A673 (cell line): Measurements from ENCODE around the gene GBX2. TPM values are rescaled to one million over a fixed set of nuclear protein-coding genes. Genes with fewer than 3 reads are reported as not detected.

ENCODE experiments used
- BruUV-seq: library from RNA; stranded (reverse); fragments of 400-500 nt; replicated peaks from 2 replicates; lab custom pipeline; 2021; lab: Mats Ljungman, UMichigan
- CTCF ChIA-PET: fragments of 300-600 bp; sonication (Branson Sonifier 250); formaldehyde crosslinking; loops from one replicate; lab custom pipeline; 2022; ENCODE audit warnings: antibody characterized with exemption; lab: Charles Lee
- POLR2A ChIA-PET: fragments of 300-600 bp; sonication (Branson Sonifier 250); formaldehyde crosslinking; loops from one replicate; lab custom pipeline; 2022; ENCODE audit warnings: antibody characterized with exemption; ENCODE audit not compliant: low non-redundant PET; lab: Charles Lee
- DNase-seq: peaks from one replicate; pipeline ENCODE4 v3.0.0-alpha.2; 2015; ENCODE audit warnings: low spot score
- H3K27ac ChIP-seq: fragments of 200-600 bp; sonication (generic); 2 replicates; pipeline ENCODE4 v1.5.1; 2016; ENCODE audit warnings: mixed run types, low read depth, mild to moderate bottlenecking, mixed read lengths, antibody characterized with exemption, low read length; ENCODE audit not compliant: poor library complexity, severe bottlenecking
- H3K27me3 ChIP-seq: fragments of 200-600 bp; sonication (generic); replicated peaks from 2 replicates; pipeline ENCODE4 v1.6.1; 2017; ENCODE audit warnings: mixed run types, low read depth, mild to moderate bottlenecking, mixed read lengths, antibody characterized with exemption, low read length; ENCODE audit not compliant: insufficient read depth, poor library complexity
- H3K36me3 ChIP-seq: fragments of 200-600 bp; sonication (generic); 2 replicates; pipeline ENCODE4 v1.6.1; 2016; ENCODE audit warnings: mixed run types, mild to moderate bottlenecking, mixed read lengths, antibody characterized with exemption, low read length; ENCODE audit not compliant: insufficient read depth, poor library complexity, severe bottlenecking
- H3K4me1 ChIP-seq: fragments of 200-600 bp; sonication (generic); 2 replicates; pipeline ENCODE4 v1.6.1; 2017; ENCODE audit warnings: mixed run types, mild to moderate bottlenecking, mixed read lengths, antibody characterized with exemption, low read length; ENCODE audit not compliant: insufficient read depth, poor library complexity, severe bottlenecking
- H3K4me3 ChIP-seq: fragments of 200-600 bp; sonication (generic); 2 replicates; pipeline ENCODE4 v1.5.1; 2016; ENCODE audit warnings: low read depth, mixed run types, mild to moderate bottlenecking, mixed read lengths, low read length; ENCODE audit not compliant: poor library complexity, severe bottlenecking
- H3K9me3 ChIP-seq: fragments of 200-600 bp; sonication (generic); 2 replicates; pipeline ENCODE4 v1.6.1; 2016; ENCODE audit warnings: mixed run types, low read depth, mild to moderate bottlenecking, mixed read lengths, antibody characterized with exemption, low read length; ENCODE audit not compliant: poor library complexity, severe bottlenecking
- CTCF ChIP-seq: fragments of 300-800, 200-600 bp; sonication (generic); conservative IDR thresholded peaks from 2 replicates; pipeline ENCODE4 v1.5.1; 2017; ENCODE audit warnings: low read depth, mild to moderate bottlenecking, antibody characterized with exemption, low read length, moderate library complexity, mixed read lengths
- EZH2 ChIP-seq: fragments of 200-600 bp; sonication (generic); IDR thresholded peaks from 2 replicates; pipeline ENCODE4 v1.6.1; 2017; ENCODE audit warnings: borderline replicate concordance, low read depth, mild to moderate bottlenecking, mixed read lengths, antibody characterized with exemption, low read length; ENCODE audit not compliant: poor library complexity, severe bottlenecking
- intact Hi-C: fragments of 100-400 bp; cut with micrococcal nuclease; formaldehyde crosslinking; loops from one replicate; pipeline ENCODE4 v1.10.0; 2022; ENCODE audit not compliant: unreplicated experiment
- total RNA-seq: library from RNA; stranded (reverse); gene quantifications from 2 replicates; pipeline ENCODE4 v1.2.3, GENCODE V29; 2021

Gene GBX2
- total RNA-seq, 1 experiment from 2014 or later: not detected

GRCh38 chr2:236194786-236195185, 26.6 kb upstream of the GBX2 start:
- no peaks in the 10 kb centered on the region for H3K36me3 ChIP-seq
- intact Hi-C loops: no loop called here
- H3K27ac ChIP-seq: no peak overlapping the region
- TF ChIP-seq EZH2: no peak
- TF ChIP-seq CTCF: no peak
- ChIA-PET POLR2A (interaction anchor here (0.6 kb wide), 1 partner anchor 12 kb away, joined by 5 read pairs; no protein-coding TSS in a partner anchor), CTCF (no interaction called here)
- H3K4me3 ChIP-seq: no peak overlapping the region
- H3K9me3 ChIP-seq: no peaks in the 10 kb centered on the region
- H3K4me1 ChIP-seq: no peaks in the 10 kb centered on the region
- no peak for DNase-seq
- BruUV-seq: no TSS peak
- H3K27me3 ChIP-seq: peaks cover 3% of the 10 kb centered on the region

- CTCF ChIA-PET: interaction anchor here (0.7 kb wide), 1 partner anchor 12 kb away, joined by 3 read pairs; no protein-coding TSS in a partner anchor
- intact Hi-C loops: no loop called here
- POLR2A ChIA-PET: no interaction called here
Observed at GRCh38 chr2:236193026-236193425, 24.8 kb upstream of the GBX2 start.

GRCh38 chr2:236190674-236191073, 22.5 kb upstream of the GBX2 start:
- Histone ChIP-seq H3K27ac (no peak overlapping the region), H3K9me3 (no peaks in the 10 kb centered on the region), H3K4me1 (no peaks in the 10 kb centered on the region), H3K27me3 (no peaks in the 10 kb centered on the region), H3K36me3 (no peaks in the 10 kb centered on the region), H3K4me3 (no peak overlapping the region)
- no TSS peak for BruUV-seq
- intact Hi-C loops: no loop called here
- TF ChIP-seq CTCF (no peak), EZH2 (no peak)
- ChIA-PET POLR2A (no interaction called here), CTCF (no interaction called here)
- no peak for DNase-seq

More at GRCh38 chr2:236193026-236193425, 24.8 kb upstream of the GBX2 start:
- Histone ChIP-seq H3K36me3 (no peaks in the 10 kb centered on the region), H3K27ac (no peak overlapping the region), H3K4me1 (no peaks in the 10 kb centered on the region), H3K9me3 (no peaks in the 10 kb centered on the region), H3K27me3 (no peaks in the 10 kb centered on the region), H3K4me3 (no peak overlapping the region)
- TF ChIP-seq CTCF: no peak
- no peak for DNase-seq
- BruUV-seq: no TSS peak
